NCI-H748 (cell line): Measurements from ENCODE around the gene UNKL.

Experiments
- DNase-seq: peaks from one replicate; lab custom pipeline; 2025; ENCODE audit not compliant: unreplicated experiment; lab: John Stamatoyannopoulos, UW

UNKL gene

DNA sequence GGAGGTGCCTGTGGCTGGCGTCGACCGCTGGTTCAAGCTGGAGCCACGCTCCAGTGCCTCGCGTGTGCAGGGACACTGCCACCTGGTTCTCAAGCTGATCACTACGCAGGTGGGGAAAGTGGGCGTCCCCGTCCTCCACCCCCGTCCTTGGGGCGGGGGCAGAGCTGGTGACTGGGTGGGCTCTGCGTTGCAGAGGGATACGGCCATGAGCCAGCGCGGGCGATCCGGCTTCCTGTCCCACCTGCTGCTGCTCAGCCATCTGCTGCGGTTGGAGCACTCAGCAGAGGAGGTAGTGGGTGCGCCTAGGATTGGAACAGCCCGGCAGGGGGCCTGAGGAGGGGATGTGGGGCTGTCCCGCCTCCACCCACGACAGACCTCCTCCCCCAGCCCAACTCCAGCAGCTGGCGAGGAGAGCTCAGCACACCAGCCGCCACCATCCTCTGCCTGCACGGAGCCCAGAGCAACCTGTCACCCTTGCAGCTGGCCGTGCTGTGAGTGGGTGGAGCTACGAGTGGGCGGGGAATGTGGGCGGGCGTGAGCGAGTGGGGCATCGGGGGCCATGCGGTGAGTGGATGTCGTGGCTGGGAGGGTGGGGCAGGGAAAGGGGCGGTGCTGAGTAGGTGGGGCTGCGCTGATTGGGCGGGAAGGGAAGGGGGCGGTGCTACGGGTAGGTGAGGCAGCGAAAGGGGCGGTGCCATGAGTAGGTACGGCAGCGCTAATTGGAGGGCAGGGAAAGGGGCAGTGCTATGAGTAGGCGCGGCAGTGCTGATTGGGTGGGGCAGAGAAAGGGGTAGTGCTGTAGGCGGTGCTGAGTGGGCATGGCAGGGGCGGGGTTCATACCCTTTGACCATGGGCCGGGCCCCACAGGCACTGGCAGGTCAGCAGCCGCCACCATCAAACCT, 71.7 kb downstream of the UNKL start:
- DNase-seq, result peak; percentile 91

DNA sequence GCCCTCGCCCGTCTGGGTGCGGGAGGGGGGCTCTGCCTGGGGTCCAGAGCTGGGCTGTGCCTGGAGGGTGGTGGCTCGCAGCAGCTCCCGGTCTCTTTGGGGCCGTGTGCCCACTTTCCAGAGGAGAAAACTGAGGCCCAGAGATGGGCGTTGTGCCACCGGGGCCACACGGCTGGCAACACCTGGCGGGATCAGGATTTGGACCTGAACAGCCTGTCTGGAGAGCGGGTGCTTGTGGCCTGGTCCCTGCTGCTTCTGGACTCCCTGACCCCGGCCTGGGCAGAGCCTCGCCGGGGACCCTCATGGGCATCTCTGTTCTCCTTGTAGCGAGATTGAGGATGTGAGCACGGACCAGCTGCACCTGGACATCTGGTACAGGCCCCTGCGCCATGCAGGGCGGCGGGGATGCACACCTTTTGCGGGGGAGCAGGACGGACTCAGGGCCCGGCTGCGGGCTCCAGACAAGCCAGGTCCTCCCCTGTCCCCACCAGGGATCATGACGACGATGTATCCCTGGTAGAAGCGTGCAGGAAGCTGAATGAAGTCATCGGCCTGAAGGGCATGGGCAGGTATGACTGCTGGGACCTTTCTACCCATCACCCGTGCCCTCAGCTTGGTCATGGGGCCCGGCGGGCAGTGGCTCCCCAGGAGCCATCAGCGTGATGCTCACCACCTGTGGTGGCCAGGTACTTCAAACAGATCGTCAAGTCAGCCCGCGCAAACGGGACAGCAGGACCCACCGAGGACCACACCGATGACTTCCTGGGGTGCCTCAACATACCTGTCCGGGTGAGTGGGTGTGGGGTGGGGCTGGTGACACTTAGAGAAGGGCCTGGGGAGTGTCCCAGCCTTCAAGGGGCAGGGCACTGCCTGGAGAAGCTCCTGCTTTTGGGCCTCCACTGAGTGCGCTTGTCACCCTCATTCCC, 72.7 kb downstream of the UNKL start:
- DNase-seq, result peak; percentile 6

DNA sequence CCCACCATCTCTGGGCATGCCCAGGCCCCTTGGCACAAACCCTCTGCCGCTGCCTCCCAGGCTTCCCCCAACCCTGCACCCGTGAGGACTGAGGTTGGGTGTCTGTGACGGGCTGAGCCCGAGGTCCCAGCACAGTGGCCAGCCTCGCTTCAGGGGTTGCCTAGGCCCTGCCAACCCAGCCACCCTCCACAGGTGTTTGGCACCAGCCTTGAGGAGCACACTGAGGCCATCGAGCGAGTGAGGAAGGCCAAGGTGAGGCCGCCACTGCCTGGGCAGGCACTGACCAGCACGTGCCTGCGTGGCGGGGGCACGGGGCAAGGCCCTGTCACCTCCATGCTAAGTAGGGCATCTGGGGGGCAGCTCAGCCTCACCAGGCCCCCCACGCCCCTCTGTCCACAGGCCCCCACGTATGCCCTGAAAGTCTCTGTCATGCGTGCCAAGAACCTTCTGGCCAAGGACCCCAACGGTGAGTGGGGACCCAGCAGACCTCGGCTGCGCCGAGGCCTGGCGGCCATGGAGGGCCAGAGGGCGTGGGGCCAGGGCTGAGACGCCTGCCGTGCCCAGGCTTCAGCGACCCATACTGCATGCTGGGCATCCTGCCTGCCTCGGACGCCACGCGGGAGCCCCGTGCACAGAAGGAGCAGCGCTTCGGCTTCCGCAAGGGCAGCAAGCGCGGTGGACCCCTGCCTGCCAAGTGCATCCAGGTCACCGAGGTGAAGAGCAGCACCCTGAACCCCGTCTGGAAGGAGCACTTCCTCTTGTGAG, 73.6 kb downstream of the UNKL start:
- DNase-seq, result no peak

DNA sequence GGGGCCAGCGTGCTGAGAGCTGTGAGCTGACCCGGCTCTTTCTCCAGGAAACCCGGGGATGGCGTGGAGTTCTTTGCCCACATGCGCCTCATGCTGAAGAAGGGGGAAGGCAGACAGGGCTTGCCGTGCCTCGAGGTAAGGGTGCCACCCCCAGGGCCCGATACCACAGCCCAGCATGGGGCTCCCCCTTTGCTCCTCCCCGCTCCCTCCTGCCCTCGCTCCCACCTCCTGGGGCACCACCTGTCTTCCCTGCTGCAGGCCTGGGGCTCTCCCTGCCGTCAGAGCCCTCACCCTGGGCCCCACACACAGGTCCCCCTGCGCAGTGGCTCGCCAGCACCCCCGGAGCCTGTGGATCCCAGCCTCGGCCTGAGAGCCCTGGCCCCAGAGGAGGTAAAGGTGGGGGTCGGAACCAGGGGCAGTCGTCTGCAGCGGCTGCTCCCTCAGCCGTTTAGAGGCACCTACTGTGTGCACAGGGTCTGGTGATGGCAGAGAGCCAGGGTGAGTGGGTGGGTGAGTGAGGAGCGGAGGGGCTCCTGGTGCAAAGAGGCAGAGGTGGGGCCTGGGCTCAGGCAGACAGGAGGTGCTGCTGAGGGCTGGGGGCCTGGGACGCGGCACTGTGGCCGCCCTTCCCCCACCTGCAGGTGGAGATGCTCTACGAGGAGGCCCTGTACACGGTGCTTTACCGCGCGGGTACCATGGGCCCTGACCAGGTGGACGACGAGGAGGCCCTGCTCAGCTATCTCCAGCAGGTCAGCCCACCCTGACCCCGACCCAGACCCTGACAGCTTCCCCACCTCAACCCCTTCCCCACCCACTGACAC, 75.4 kb downstream of the UNKL start:
- no peak for DNase-seq

DNA sequence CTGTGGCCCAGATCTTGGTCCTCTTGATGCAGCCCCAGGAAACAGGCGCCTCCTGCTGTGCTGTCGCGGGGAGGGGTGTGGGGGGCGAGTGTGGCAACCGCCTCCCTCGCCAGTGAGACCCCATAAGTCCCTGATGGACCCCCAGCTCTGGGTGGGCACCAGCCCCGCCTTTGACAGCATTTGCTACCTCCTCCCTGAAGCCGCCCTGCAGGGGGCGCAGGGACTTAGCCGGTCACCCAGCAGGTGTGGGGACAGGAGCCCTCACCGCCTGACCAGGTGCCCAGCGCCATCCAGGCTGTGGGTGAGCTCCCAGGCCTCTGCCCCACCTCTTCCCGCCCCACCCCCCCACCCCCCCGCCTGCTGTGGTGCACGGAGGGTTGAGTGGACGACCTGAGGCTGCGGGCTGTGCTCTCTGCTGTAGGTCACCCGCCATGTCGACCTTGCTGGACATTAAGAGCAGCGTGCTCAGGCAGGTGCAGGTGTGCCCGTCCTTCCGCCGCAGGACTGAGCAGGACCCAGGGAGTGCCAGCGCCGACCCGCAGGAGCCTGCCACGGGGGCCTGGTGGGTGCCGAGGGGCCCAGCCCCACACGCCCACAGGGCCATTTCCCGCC, 76.3 kb downstream of the UNKL start:
- DNase-seq, result peak; percentile 26

DNA sequence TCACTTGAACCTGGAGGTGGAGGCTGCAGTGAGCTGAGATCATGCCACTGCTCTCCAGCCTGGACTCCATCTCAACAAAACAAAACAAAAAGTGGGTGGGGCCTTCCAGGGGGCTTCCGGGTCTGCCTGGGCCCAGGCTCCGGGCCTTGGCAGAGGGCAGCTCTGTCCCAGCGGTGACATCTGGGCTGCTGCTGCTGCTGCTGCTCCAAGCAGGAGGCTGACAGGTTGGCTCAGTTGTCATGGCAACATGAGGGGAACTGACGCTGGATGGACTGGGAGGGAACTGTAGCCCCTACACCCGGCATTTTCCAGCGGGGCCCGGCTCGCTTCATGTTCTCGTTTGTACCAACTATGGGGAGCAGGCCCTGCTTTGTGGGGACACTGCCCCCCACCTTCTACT, 77.0 kb downstream of the UNKL start:
- peak; percentile 37 for DNase-seq

DNA sequence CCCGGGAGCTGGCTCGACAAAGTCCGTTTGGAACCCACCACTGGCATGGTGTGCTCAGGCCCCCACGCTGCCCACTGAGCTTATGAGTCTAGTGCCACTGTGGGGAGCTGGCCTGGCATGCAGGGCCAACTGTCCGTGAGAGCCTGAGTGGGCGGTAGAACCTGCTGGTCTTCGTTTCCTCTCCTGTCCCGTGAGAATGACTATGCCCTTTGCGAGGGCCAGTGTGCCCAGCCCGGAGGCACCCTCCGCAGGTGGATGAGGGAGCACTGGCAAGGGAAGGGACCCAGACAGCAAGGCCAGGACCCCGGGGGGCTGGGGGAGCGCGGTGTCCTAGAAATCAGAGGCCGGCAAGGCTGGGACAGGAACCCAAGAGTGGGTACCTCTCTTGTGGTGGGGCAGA, 77.9 kb downstream of the UNKL start:
- no peak for DNase-seq

DNA sequence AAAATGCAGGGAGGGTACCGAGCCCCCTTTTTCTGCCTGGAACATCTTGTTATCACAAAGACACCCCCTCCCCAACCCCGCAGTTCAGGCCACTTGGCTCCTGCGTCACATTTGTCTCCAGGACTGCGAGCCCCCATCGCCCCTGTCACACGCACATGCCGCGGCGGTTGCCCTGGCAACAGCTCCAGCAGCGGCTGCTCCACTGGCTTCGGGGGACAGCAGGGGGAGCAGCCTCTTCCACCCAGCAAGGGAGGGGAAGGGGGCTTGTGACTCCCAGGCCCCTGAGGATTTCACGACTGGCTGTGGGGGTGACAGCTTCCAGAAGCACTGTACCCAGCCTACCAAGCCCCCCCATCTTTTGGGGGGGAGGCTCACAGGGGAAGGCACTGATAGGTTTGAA, 78.5 kb downstream of the UNKL start:
- peak; percentile 51 for DNase-seq

DNA sequence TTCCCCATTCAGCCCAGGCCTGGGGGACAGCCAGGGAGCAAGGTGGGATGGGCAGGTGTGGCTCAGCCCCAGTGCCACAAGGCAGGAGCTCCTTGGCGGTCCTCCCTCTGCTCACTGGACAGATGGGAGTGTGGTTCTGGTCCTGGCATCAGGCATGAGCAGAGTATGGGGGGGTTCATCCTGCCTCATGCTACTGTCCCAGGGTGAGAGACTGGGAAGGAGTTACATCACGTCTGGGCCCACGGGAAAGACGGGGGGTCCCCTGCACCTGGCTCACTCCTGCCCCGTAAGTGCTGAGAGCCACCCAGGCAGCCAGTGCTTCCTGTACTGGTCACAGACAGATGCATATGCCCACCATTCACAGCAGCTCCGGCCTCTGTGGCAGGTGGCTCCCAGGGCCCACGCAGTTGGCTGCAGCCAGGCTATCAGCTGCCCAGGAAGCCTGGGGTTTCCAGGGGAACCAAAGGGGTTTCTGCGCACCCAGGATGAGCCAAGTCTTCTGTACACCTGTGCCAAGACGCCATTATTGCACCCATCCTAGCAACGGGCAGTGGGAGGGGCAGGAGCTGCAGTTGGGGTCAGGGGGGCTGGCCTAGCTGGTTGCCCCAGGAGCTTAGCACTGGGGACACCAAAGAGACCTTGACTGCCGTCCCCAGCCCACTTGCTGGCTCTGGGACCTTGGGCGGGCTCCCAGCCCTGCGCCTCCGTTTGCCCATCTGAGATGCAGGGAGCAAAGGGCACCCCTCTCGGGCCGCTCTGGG, 79.1 kb downstream of the UNKL start:
- peak; percentile 51 for DNase-seq

DNA sequence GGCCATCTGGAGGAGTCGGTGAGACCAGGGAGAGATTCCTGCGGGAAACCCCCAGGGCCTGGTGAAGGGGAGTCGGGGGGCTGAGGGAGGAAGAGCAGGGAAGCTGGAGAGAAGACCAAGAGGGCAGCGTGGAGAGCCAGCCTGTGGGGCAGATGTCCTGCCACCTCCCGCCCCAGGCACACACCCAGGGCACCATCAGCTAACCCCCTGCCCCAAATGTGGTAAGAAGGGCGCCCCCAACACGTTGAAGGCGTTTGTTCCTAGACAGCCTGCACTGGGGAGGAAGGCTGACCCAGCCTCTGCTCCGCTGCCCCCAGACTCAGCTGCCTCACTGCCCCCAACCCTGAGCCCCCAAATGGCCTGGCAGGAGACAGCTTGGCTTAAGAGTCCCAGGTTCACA, 79.8 kb downstream of the UNKL start:
- no peak for DNase-seq

DNA sequence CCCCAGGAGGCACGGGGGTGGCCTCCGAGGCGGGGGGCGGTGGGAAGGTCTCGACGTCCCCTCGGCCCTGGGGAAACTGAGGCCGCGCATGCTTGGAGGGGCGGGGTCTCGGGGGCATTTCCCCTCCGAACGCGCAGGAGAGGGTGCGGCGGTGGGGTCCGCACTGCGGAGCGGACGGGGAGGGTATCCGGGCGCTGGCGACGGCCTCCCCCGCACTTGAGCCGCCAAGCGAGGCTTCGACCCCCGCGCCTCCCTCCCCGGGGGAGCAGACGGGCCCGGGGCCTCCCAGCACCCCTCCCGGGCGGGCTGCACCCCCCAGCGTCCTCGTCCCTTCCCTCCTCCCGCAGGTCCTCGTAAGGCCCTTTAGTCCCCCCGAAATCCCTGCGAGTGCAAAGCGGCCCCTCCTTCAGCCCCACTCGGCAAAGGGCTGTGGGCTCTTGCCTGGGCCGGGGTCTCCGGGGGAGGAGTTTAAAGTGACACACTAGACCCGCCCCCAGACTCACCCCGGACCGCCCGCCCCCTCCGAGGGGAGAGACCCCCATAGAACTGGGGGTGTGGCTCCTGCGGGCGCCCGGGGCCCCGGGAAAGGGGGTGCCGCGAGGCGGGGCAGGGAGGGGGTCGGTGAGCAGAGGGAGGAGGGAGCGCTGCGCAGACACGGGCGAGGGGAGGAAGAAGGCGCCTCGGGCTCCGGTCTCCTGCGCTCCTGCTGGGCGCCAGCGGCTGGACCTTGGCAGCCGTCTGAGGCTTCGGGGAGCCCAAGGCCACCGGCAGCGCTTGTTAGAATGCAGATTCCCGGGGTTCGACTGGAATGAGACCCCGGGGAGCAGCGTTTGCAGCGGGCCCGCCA, 80.4 kb downstream of the UNKL start:
- DNase-seq, result peak; percentile 27

DNA sequence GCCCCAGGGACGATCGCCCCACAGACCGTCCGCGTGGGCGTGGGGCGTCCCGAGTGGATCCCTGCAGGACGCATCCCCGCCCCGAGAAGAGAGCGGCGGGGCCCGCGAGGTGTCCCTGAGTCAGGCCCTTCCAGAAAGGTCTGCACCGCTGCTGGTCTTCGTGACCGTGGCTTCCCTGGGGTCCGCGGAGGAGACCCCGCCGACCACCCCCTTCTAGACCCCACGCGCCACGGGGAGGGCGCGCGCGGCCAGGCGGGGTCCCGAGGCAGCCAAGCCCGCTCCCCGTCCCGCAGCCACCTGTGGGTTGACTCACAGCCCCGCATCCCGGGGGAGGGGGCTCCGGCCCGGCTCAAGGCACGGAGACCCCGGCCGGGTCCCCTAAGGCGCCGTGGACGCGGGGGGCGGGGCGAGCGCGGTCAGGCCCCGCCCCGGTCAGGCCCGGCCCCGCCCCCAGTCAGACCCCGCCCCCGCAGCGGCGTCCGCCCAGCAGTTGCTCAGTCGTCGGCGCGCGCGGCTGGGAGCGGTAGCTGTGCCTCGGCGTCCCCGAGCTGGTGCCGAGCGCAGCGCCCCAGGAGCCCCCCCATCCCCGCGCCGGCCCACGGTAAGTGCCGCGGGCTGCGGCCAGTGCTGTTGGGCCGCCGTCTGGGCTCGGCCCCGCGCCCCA, 81.2 kb downstream of the UNKL start, which contains the start of gene BAIAP3:
Gene BAIAP3 (plus strand): TSS at position 497 of the 664 bp plus-strand sequence. CDS start 4,905 bp downstream, outside the sequence.
- DNase-seq, result peak; percentile 43

DNA sequence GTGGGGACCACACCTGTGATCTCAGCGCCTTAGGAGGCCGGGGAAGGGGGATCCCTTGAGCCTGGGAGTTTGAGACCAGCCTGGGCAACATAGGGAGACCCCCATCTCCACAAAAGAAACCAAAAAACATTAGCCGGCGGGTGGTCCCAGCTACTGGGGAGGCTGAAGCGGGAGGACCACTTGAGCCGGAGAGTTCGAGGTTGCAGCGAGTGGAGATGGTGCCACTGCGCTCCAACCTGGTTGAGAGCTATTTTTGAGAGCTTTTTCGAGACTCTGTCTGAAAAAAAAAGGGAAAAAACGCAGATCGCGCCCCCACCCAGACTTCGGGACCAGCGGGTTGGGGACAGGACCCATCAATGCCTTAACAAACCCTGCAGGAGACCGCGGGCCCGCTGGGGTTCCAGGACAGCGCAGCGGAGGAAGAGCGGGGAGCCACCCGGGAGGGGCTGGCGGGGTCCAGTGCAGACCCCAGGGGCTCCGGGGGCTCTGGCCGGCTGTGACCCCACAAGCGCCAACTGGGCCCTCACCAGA, 81.8 kb downstream of the UNKL start:
- DNase-seq, result no peak

DNA sequence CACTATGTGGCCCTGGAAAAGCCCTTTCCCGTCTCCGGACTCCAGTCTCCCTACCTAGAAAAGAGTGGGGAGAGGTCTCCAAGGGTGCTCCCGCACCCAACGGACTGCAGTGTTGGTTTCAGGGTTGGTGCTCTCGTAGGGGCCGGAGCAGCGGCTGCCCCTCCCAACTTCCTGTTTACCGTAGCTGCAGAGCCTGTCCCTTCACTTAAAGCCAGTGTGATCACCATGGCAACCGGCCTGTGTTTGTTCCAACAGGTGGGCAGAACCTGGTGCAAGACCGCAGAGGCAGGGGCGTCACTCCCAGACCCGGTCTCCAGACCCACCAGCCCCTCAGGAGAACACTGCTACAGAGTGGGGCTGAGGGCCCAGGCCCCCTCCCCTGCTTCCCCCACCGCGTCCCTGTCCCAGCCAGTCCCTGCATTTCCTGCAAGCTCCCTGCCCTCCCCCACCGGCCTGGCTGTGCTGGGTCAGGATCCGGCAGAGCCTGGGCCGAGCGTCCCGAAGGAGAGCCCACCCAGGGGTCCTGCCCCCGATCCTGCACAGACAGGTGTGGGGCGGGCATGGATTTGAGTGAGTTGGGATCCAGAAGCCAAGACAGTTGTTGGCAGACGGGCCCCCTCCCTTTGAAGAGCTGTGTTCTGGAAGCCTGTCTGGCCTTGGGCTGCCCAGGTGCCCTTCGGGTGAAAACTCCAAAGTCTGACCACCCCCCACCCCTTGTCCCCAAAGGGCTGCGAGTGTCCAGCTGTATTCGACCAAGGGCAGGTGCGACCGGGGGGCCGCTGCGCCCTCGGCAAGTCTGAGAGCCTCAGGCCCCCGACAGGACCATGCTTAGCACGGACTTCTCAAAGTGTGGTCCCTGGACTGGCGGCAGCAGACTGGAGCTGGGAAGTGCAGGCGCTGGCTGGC, 82.5 kb downstream of the UNKL start:
- DNase-seq, result peak; percentile 96

DNA sequence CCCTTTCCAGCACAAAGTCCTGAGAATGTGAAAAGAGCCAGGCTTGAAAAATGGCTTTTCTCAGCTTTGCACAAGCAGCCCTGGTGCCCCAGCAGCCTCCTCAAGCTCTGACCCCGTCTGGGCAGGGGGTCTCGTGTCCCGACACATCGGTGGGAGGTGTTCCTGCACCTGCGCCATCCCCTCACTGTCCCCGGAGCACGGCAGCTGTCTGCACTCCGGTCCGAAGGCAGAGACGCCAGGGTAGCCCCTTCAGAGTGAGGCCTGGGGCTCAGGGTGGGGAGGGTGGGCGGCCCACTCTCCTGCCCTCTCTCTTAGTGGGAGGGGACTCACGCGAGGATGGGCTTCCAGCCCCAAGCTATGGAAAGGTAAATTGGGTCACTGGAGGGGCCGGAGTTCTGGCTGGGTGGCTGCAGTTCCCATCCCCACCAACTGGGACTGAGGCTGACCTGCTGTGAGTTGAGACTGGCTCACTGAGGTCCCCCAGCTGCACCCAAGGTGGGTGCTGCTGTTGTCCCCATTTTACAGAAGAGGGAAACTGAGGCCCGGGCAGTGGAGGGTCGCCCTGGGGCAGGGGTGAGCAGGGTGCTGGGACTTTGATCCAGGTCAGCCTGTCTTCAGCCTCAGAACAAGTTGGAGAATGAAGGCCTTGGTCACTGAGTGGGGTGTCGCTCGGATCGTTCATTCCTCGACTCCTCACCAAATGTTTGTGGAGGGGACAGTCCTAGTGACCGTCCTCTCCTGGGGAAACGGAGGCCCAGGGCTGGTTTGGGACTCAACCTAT, 83.4 kb downstream of the UNKL start:
- no peak for DNase-seq
